ENCODE results near the gene MAZ. TPM values are rescaled to one million over a fixed set of nuclear protein-coding genes. Genes with fewer than 3 reads are reported as not detected.

The MAZ gene
- total and polyA plus RNA-seq, 2 donors = 136 to 171 TPM

DNA sequence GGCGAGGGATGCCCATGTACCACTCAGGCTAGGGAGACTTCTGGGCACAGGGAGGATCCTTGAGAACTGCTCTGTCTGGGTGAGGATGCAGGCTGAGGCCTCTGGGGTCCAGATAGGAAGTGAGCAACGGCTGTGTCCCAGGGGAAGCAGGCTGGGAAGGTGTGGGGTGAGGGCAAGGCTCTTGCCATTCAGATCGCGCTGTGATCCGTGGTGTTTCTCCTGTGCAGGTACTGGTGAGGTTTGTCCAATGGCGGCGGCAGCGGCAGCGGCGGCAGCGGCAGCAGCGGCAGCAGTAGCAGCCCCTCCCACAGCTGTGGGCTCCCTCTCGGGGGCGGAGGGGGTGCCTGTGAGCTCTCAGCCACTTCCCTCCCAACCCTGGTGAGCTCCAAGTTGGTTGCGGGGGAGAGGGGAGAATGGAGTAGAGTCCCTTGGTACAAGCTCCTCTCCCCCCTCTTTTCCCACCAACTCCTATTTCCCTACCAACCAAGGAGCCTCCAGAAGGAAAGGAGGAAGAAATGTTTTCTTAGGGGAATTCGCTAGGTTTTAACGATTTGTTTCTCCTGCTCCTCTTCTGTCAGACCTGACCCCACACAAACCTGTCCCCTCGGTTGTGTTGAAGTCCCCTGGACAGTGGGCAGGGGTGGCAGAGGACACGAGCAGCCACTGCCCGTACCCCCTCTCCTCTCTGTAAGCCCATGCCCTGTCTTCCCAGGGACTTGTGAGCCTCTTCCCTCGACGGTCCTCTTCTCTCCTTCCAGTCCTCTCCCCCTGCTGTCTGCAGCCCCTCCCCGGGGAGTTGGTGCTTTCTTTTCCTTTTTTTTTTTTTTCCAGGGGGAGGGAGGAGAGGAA is 3.7 kb downstream of the MAZ start:
- WGBS = 45% methylated on average over 23 of the region's 23 CpGs
- Histone ChIP-seq H3K36me3 (ENCODE audit: insufficient read depth) (no peaks in the 10 kb centered on the region), H3K27ac (ENCODE audit: low read depth) (peak overlapping the region; percentile 39), H3K4me1 (ENCODE audit: insufficient read depth) (no peaks in the 10 kb centered on the region), H3K4me3 (ENCODE audit: low read depth, low read length) (no peak overlapping the region)
- DNase-seq (ENCODE audit: extremely low spot score) = no peak

DNA sequence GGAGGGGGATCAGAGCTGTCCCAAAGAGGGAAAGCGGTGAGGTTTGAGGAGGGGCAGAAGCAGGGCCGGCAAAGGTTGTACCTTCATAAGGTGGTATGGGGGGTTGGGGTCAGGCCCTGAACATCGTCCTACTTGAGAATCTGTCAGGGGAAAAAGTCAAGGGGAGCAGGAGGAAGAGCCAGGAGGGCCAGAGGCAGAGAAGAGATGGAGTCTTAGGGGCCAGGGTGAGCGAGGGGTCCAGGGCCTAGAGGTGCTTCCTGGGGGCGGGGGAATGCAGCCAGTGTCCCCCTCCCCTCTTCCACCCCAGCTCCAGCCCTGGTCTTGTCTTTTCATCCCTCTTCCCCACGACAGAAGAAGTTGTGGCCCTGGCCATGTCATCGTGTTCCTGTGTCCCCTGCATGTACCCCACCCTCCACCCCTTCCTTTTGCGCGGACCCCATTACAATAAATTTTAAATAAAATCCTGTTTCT is 4.4 kb downstream of the MAZ start:
- WGBS = 23% methylated on average over 9 of the region's 9 CpGs
- H3K4me1 ChIP-seq (ENCODE audit: insufficient read depth) = no peaks in the 10 kb centered on the region

DNA sequence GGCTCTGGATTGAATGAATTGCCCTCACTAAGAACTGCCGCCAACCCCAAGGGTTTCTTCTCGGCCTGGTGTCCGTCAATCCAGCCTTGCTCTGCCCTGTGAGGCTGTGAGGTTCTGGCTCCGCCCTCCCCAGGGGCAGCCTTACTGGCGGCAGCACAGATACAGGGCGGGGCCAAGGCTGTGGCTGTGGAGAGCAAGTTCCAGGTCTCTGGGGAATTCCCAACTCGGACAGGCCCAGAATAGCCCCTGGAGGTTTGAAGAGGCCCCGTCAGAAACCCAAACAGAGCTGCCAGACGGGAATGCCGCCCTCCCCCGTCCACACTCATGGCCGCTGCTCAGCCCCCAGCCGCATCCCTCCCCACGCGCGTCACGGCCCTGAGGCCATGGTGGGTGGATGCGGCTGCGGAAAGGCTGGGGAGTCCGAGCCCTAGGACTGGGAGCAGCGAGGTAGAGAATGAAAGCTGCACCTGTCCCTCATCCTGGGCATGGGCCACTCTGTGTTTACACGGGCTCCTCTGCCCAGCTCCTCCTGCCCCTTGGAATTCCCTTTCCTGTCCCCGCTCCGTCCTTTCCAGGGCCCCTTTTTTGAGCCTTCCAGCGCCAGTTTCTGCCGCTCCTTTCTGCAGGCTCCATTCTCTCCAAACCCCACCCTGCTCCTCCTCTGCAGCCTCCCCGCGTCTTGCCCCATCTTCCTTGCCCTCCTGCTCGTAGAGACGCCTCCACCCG is 5.0 kb downstream of the MAZ start:
- no peaks in the 10 kb centered on the region for H3K4me1 ChIP-seq (ENCODE audit: insufficient read depth)
- WGBS = under 1% methylated on average over 31 of the region's 31 CpGs
- peak overlapping the region; percentile 48 for H3K4me3 ChIP-seq (ENCODE audit: low read depth, low read length)
- peak overlapping the region; percentile 74 for H3K27ac ChIP-seq (ENCODE audit: low read depth)
- no peaks in the 10 kb centered on the region for H3K36me3 ChIP-seq (ENCODE audit: insufficient read depth)
- DNase-seq (ENCODE audit: extremely low spot score) = peak; percentile 88

More for the DNA sequence above, 4.4 kb downstream of the MAZ start:
- Histone ChIP-seq H3K36me3 (ENCODE audit: insufficient read depth) (no peaks in the 10 kb centered on the region), H3K27ac (ENCODE audit: low read depth) (peak overlapping the region; percentile 39), H3K4me3 (ENCODE audit: low read depth, low read length) (no peak overlapping the region)
- DNase-seq (ENCODE audit: extremely low spot score) = no peak

DNA sequence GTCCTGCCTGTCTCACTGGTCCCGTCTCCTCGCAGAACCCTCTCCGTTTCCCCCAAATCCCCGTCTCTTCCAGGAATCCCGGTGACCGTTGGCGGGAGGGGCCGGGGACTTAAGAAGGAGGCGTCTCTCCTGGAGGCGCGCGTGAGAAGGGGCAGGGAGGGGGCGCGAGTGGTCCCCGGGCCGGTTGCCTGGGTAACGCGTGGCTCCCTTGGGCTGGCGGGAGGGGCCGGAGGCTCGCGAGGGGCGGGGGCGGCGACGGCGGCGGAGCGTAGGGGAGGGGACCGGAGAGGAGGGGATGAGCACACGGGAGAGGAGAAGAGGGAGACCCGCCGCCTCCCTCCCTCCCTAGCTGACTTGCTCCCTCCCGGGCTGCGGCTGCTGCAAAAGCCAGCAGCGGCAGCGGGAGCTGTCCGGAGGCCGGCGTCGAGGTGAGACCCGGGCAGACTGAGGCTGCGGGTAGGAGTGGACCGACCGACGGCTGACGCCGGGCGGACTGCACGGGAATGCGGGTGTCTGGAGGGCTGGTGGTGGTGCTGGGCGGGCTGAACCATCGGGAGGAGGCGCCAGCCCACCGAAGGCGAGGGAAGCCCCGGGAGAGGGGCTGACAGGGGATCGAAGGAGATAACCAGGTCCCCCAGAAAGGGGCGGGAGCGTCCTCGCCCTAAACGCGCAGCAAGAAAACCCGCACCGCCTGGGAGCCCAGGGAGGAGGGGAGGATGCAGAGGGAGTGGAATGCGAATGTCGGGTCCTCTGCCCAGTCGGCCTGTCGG is 5.8 kb downstream of the MAZ start, which contains the start of gene PRRT2:
Gene PRRT2 (plus strand): TSS at position 298 of the 770 bp plus-strand sequence. CDS start 862 bp downstream, outside the sequence.
- WGBS = 2% methylated on average over 69 of the region's 69 CpGs
- Histone ChIP-seq H3K4me1 (ENCODE audit: insufficient read depth) (no peaks in the 10 kb centered on the region), H3K27ac (ENCODE audit: low read depth) (peak within 1 kb of the TSS; percentile 75), H3K4me3 (ENCODE audit: low read depth, low read length) (peak within 1 kb of the TSS; percentile 48), H3K36me3 (ENCODE audit: insufficient read depth) (no peaks in the 10 kb centered on the region)
- DNase-seq (ENCODE audit: extremely low spot score) = no peak

DNA sequence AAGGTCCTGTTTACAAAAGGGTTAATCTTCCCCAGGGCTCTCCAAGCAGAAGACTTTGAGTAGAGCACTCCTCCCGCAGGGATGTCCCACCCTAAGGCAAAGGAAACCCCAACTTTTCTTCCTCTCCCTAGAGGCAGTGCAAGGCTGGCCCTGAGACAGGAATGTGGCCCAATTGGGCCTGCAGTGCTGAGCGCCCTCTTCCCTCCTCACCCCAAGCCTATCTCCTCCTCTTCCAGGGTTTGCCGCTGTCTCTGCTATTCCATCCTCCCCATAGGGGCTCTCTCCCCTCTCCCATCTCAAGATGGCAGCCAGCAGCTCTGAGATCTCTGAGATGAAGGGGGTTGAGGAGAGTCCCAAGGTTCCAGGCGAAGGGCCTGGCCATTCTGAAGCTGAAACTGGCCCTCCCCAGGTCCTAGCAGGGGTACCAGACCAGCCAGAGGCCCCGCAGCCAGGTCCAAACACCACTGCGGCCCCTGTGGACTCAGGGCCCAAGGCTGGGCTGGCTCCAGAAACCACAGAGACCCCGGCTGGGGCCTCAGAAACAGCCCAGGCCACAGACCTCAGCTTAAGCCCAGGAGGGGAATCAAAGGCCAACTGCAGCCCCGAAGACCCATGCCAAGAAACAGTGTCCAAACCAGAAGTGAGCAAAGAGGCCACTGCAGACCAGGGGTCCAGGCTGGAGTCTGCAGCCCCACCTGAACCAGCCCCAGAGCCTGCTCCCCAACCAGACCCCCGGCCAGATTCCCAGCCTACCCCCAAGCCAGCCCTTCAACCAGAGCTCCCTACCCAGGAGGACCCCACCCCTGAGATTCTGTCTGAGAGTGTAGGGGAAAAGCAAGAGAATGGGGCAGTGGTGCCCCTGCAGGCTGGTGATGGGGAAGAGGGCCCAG is 6.7 kb downstream of the MAZ start:
- DNase-seq (ENCODE audit: extremely low spot score) = no peak
- Histone ChIP-seq H3K4me1 (ENCODE audit: insufficient read depth) (no peaks in the 10 kb centered on the region), H3K36me3 (ENCODE audit: insufficient read depth) (no peaks in the 10 kb centered on the region), H3K4me3 (ENCODE audit: low read depth, low read length) (peak overlapping the region; percentile 48), H3K27ac (ENCODE audit: low read depth) (no peak overlapping the region)
- WGBS = 45% methylated on average over 9 of the region's 9 CpGs

DNA sequence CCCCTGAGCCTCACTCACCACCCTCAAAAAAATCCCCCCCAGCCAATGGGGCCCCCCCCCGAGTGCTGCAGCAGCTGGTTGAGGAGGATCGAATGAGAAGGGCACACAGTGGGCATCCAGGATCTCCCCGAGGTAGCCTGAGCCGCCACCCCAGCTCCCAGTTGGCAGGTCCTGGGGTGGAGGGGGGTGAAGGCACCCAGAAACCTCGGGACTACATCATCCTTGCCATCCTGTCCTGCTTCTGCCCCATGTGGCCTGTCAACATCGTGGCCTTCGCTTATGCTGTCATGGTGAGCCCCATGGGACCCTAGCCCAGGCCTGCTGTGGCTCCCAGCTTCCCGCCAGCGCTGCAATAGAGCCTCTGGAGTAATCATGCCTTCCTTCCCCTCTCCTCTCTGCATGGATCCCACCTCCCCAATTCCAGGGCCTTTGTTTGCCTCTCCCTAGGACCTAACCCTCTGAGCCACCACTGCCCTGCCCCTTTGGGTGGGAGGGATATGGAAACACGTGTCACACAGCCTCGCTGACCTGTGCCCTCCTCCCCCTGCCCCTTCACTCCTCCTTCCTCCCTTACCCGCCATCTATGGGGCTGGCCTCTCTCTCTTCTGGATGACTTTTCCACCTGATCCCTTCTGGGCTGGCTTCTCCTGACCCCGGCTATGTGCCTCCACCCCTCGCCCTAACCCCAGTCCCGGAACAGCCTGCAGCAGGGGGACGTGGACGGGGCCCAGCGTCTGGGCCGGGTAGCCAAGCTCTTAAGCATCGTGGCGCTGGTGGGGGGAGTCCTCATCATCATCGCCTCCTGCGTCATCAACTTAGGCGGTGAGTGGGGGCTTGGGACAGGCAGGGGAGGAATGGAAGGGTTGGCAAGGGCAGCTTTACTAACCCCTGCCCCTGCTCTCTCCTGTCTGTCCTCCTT is 7.6 kb downstream of the MAZ start:
- Histone ChIP-seq H3K27ac (ENCODE audit: low read depth) (no peak overlapping the region), H3K36me3 (ENCODE audit: insufficient read depth) (no peaks in the 10 kb centered on the region), H3K4me3 (ENCODE audit: low read depth, low read length) (no peak overlapping the region), H3K4me1 (ENCODE audit: insufficient read depth) (no peaks in the 10 kb centered on the region)
- DNase-seq (ENCODE audit: extremely low spot score) = no peak
- 65% methylated on average over 24 of the region's 24 CpGs for WGBS

DNA sequence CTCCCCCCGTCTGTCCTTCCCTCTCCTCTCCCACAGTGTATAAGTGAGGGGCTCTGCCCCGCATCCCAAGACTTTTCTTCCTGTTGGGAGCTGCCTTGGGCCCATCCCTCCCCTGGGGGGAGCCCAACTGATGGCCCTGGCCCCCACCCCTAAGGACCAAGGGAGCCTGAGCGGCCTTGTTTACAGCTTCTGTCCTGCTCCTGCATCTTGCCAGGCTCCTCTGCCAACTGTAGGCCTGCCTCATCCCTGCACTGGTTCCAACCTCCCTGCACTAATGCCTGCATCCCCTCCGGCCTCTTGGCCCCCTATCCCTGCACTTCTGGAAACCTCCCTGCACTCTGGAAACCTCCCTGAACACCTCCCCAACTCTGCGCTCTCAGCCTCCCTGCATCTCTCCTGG is 8.3 kb downstream of the MAZ start:
- Histone ChIP-seq H3K4me3 (ENCODE audit: low read depth, low read length) (peak overlapping the region; percentile 32), H3K36me3 (ENCODE audit: insufficient read depth) (no peaks in the 10 kb centered on the region), H3K27ac (ENCODE audit: low read depth) (no peak overlapping the region), H3K4me1 (ENCODE audit: insufficient read depth) (no peaks in the 10 kb centered on the region)
- WGBS = 65% methylated on average over 5 of the region's 5 CpGs
- DNase-seq (ENCODE audit: extremely low spot score) = no peak

DNA sequence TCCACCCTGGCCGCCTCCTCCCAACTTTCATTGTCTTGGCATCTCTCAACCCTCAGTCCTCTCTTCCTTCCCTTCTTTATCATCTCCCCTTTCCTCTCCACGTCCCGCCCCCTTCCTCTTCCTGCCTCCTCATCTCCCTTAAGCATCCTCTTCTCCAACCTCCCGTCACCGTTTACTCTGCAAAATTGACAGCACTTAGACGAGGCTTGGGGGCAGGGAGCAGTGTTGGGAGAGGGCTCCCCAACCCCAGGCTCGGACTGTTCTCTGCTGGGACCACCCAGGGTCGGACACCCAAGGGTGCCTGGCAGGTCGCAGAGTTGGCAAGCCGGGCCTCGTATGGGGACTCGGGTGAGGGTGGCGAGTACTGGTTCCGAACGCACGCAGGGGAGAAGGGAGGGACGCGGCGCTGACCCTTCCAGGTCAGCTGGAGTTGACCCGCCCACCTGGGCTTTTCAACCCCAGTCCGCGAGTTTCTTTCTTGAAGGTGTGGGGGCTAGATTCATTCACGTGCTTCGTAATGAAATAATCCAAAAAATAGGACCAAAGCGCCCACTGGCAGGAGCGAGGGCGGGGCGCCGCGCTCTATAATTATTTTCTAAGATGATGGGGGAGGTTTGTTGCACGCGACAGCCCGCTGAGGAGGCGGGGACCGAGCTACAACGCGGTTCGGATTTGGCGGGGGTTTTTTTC is 8.8 kb downstream of the MAZ start:
- H3K4me1 ChIP-seq (ENCODE audit: insufficient read depth) = no peaks in the 10 kb centered on the region
- DNase-seq (ENCODE audit: extremely low spot score) = no peak

DNA sequence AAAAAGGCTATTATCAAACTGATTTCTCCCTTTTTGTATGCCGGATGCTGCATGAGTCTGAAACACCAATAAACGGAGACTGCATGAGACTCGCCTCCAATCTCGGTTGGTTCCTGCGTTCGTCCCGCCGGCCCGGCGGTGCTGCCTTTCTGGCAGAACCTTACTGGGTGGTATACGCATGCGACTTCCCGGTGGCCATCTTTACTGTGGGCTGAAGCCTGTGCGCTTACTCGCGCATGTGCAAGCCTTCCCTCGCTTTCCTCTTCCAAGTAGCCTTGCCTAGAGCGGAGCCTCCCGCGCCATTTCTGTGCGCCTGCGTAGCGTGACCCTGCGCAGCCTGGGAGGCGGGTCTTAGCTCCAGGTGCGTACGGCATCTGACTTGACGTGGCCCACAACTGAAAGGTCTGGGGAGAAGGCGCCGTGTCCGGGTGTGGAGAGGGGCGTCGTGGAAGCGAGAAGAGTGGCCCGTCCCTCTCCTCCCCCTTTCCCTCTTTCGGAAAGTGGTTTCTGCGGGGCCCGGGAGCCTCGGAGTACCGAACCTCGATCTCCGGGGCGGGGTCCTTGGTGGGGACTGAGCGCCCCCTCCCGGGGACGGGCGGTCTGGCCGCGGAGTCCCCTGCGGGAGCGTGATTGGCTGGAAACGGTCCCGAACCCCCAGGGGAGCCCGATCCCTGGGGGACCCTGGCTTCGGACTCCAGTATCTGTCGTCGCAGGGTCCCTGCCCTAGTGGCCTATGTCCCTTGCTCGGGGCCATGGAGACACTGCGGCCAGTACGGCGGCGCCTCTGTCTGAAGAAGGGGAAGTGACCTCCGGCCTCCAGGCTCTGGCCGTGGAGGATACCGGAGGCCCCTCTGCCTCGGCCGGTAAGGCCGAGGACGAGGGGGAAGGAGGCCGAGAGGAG is 9.7 kb downstream of the MAZ start, which contains the start of gene PAGR1:
Gene PAGR1 (plus strand): TSS at position 360 of the 901 bp plus-strand sequence. CDS start 374 bp downstream, at position 734.
- WGBS = under 1% methylated on average over 70 of the region's 70 CpGs
- DNase-seq (ENCODE audit: extremely low spot score) = peak; percentile 97
- no peaks in the 10 kb centered on the region for H3K4me1 ChIP-seq (ENCODE audit: insufficient read depth)
- no peaks in the 10 kb centered on the region for H3K36me3 ChIP-seq (ENCODE audit: insufficient read depth)
- peak within 1 kb of the TSS; percentile 87 for H3K27ac ChIP-seq (ENCODE audit: low read depth)
- peak within 1 kb of the TSS; percentile 59 for H3K4me3 ChIP-seq (ENCODE audit: low read depth, low read length)

More for the DNA sequence above, 8.8 kb downstream of the MAZ start:
- 6% methylated on average over 39 of the region's 39 CpGs for WGBS
- peak overlapping the region; percentile 32 for H3K4me3 ChIP-seq (ENCODE audit: low read depth, low read length)
- H3K27ac ChIP-seq (ENCODE audit: low read depth) = peak overlapping the region; percentile 63
- H3K36me3 ChIP-seq (ENCODE audit: insufficient read depth) = no peaks in the 10 kb centered on the region

DNA sequence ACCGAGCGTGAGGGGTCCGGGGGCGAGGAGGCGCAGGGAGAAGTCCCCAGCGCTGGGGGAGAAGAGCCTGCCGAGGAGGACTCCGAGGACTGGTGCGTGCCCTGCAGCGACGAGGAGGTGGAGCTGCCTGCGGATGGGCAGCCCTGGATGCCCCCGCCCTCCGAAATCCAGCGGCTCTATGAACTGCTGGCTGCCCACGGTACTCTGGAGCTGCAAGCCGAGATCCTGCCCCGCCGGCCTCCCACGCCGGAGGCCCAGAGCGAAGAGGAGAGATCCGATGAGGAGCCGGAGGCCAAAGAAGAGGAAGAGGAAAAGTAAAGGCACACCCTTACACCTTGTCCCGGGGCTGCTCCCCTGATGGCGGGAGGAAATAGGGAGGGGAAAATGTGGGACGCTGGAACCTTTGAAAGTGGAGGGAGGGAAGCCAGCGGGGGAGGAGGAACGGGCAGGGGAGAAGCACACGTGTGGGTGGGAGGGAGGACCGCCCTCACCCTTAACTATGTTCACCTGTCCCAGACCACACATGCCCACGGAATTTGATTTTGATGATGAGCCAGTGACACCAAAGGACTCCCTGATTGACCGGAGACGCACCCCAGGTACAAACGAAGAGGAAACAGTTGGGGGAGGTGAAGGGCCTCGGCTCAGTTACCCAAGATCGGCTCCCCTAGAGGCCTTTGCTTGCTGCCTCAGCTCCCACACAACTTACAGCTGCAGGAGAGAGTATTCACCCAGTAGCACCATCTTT is 10.5 kb downstream of the MAZ start:
- DNase-seq (ENCODE audit: extremely low spot score) = no peak
- H3K36me3 ChIP-seq (ENCODE audit: insufficient read depth) = no peaks in the 10 kb centered on the region

More for the DNA sequence above, 10.5 kb downstream of the MAZ start:
- peak overlapping the region; percentile 59 for H3K4me3 ChIP-seq (ENCODE audit: low read depth, low read length)
- peak overlapping the region; percentile 87 for H3K27ac ChIP-seq (ENCODE audit: low read depth)
- WGBS = 4% methylated on average over 37 of the region's 37 CpGs
- no peaks in the 10 kb centered on the region for H3K4me1 ChIP-seq (ENCODE audit: insufficient read depth)
